Neural progenitor cell (in vitro differentiated cells): ENCODE data around the gene PCDH9. TPM values are rescaled to one million over a fixed set of nuclear protein-coding genes. Genes with fewer than 3 reads are reported as not detected.
A peak's percentile ranks its signal among the peaks of the same experiment; 100 is the strongest.

Experiments used
- DNase-seq: peaks from one replicate; pipeline ENCODE4 v3.0.0-alpha.2; 2016; ENCODE audit warnings: low spot score
- H2AFZ ChIP-seq: fragments of 200-600 bp; sonication (generic); replicated peaks from 2 replicates; pipeline ENCODE4 v1.6.1; 2016; ENCODE audit warnings: antibody characterized with exemption
- H3F3A ChIP-seq: fragments of 200-600 bp; sonication (generic); 2 replicates; pipeline ENCODE4 v1.6.1; 2016; ENCODE audit warnings: antibody characterized with exemption, low read depth
- H3K27ac ChIP-seq: fragments of 200-600 bp; sonication (generic); 2 replicates; pipeline ENCODE4 v1.5.1; 2016; ENCODE audit warnings: mild to moderate bottlenecking
- H3K27me3 ChIP-seq: fragments of 200-600 bp; sonication (generic); 2 replicates; pipeline ENCODE4 v1.6.1; 2016; ENCODE audit warnings: mild to moderate bottlenecking, moderate library complexity
- H3K36me3 ChIP-seq: fragments of 200-600 bp; sonication (generic); 2 replicates; pipeline ENCODE4 v1.5.1; 2016
- H3K4me1 ChIP-seq: fragments of 200-600 bp; sonication (generic); 2 replicates; pipeline ENCODE4 v1.6.1; 2016; ENCODE audit warnings: mixed run types
- H3K4me2 ChIP-seq: fragments of 200-600 bp; sonication (generic); 2 replicates; pipeline ENCODE4 v1.6.1; 2016
- H3K4me3 ChIP-seq: fragments of 200-600 bp; sonication (generic); 2 replicates; pipeline ENCODE4 v1.5.1; 2016
- H3K79me2 ChIP-seq: fragments of 200-600 bp; sonication (generic); 2 replicates; pipeline ENCODE4 v1.6.1; 2016; ENCODE audit warnings: low read depth
- H3K9ac ChIP-seq: fragments of 200-600 bp; sonication (generic); 2 replicates; pipeline ENCODE4 v1.6.1; 2016
- H3K9me3 ChIP-seq: fragments of 200-600 bp; sonication (generic); 2 replicates; pipeline ENCODE4 v1.5.1; 2016; ENCODE audit warnings: low read depth
- H4K20me1 ChIP-seq: fragments of 200-600 bp; sonication (generic); 2 replicates; pipeline ENCODE4 v1.6.1; 2016; ENCODE audit warnings: low read depth
- H3K27ac Mint-ChIP-seq: 3 replicates; pipeline ENCODE4 v1.8.0; 2021; ENCODE audit warnings: mixed read lengths
- H3K27me3 Mint-ChIP-seq: 2 replicates; pipeline ENCODE4 v1.8.0; 2022; ENCODE audit warnings: low read depth, mild to moderate bottlenecking, inconsistent platforms, moderate library complexity, mixed read lengths; ENCODE audit not compliant: insufficient read depth
- H3K36me3 Mint-ChIP-seq: 3 replicates; pipeline ENCODE4 v1.8.0; 2021; ENCODE audit warnings: mixed read lengths
- H3K4me1 Mint-ChIP-seq: 3 replicates; pipeline ENCODE4 v1.8.0; 2021; ENCODE audit warnings: mixed read lengths
- H3K4me3 Mint-ChIP-seq: 3 replicates; pipeline ENCODE4 v1.8.0; 2021; ENCODE audit warnings: mild to moderate bottlenecking, moderate library complexity, mixed read lengths
- H3K9me3 Mint-ChIP-seq: 3 replicates; pipeline ENCODE4 v1.8.0; 2020; ENCODE audit warnings: mixed read lengths
- CTCF ChIP-seq: fragments of 200-600 bp; sonication (generic); IDR thresholded peaks from 2 replicates; pipeline ENCODE4 v1.5.1; 2017; ENCODE audit warnings: antibody characterized with exemption, mild to moderate bottlenecking
- EZH2 ChIP-seq: fragments of 200-600 bp; sonication (generic); IDR thresholded peaks from 2 replicates; pipeline ENCODE4 v1.6.1; 2017; ENCODE audit warnings: antibody characterized with exemption, mild to moderate bottlenecking, moderate library complexity
- EZH2phosphoT487 ChIP-seq: fragments of 200-600 bp; sonication (generic); IDR thresholded peaks from 2 replicates; pipeline ENCODE4 v1.6.1; 2017; ENCODE audit warnings: antibody characterized with exemption
- total RNA-seq: library from RNA; depleted of rRNA; stranded (reverse); fragments of >200 nt; gene quantifications from 2 replicates; pipeline ENCODE4 v1.2.3, GENCODE V29; 2015; ENCODE audit warnings: low replicate concordance

Gene PCDH9
- total RNA-seq, 1 donor from 2014 or later, result 0.24 TPM

DNA sequence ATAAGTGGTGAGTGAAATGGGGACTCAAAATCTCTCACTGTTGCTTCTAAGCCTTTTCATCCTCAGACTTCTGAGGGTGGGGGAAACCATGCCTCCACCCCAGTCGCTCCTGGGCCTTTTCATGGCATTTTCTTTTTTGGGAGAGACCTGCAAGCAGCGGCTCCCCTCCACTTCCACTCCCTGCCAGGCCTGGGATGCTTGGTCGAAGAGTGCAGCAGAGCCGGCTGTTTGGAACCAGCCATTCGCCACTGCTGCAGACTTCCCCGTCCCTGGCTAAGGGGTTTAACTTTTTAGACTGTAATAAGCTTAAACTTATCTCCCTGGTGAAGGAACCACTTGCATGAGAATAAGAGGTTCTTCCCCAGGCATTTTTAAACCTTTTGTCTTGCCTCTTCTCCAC lies 617.2 kb downstream of the PCDH9 start:
- no peaks in the 10 kb centered on the region for H3K36me3 Mint-ChIP-seq
- H3K36me3 ChIP-seq, result no peaks in the 10 kb centered on the region
- H3K4me3 Mint-ChIP-seq, result no peak overlapping the region
- H3F3A ChIP-seq, result peaks cover 7% of the 10 kb centered on the region
- H3K9me3 ChIP-seq, result no peaks in the 10 kb centered on the region
- no peaks in the 10 kb centered on the region for H3K27me3 ChIP-seq
- H3K4me3 ChIP-seq, result no peak overlapping the region
- peaks cover 8% of the 10 kb centered on the region for H3K9me3 Mint-ChIP-seq
- H3K27ac ChIP-seq, result no peak overlapping the region
- H3K4me1 Mint-ChIP-seq, result no peaks in the 10 kb centered on the region
- DNase-seq, result peak; percentile 28
- H4K20me1 ChIP-seq, result no peaks in the 10 kb centered on the region
- H3K4me2 ChIP-seq, result no peak overlapping the region
- H3K79me2 ChIP-seq, result no peaks in the 10 kb centered on the region
- peaks cover 6% of the 10 kb centered on the region for H3K27me3 Mint-ChIP-seq
- H2AFZ ChIP-seq, result peak overlapping the region; percentile 97
- no peak for TF ChIP-seq CTCF
- TF ChIP-seq EZH2, result no peak
- TF ChIP-seq EZH2phosphoT487, result no peak
- peaks cover 6% of the 10 kb centered on the region for H3K4me1 ChIP-seq
- no peak overlapping the region for H3K27ac Mint-ChIP-seq
- no peak overlapping the region for H3K9ac ChIP-seq

DNA sequence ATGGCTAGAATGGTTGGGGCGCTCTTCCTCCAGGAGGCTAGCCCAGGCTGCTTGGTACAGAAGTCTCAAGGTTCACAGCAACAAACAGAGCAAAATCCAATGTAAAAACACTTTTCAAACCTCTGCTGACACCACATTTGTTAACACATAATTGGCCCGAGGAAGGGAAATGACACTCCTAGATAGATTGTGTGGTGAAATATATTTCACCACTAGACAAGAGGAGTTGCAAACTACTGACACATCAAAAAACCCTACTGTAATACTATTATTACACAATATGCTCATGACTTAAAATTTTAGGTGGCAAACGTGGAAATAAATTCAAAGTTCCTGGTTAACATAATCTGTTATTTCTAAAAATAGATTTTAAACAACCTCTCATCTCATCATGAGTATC lies 643.6 kb downstream of the PCDH9 start:
- H3K4me3 Mint-ChIP-seq, result no peak overlapping the region
- Histone ChIP-seq H3K4me1 (no peaks in the 10 kb centered on the region), H3K36me3 (no peaks in the 10 kb centered on the region), H2AFZ (no peak overlapping the region), H3K9me3 (no peaks in the 10 kb centered on the region), H4K20me1 (no peaks in the 10 kb centered on the region), H3K9ac (no peak overlapping the region), H3F3A (no peaks in the 10 kb centered on the region), H3K4me2 (no peak overlapping the region), H3K4me3 (no peak overlapping the region), H3K27ac (no peak overlapping the region), H3K27me3 (no peaks in the 10 kb centered on the region), H3K79me2 (no peaks in the 10 kb centered on the region)
- DNase-seq, result no peak
- no peaks in the 10 kb centered on the region for H3K27me3 Mint-ChIP-seq
- no peaks in the 10 kb centered on the region for H3K36me3 Mint-ChIP-seq
- TF ChIP-seq EZH2, result no peak
- TF ChIP-seq EZH2phosphoT487, result no peak
- TF ChIP-seq CTCF, result no peak
- H3K4me1 Mint-ChIP-seq, result no peaks in the 10 kb centered on the region
- H3K9me3 Mint-ChIP-seq, result no peaks in the 10 kb centered on the region
- no peak overlapping the region for H3K27ac Mint-ChIP-seq

GRCh38 chr13:66585669-66586203 lies 644.4 kb downstream of the PCDH9 start:
- no peaks in the 10 kb centered on the region for H3K4me1 Mint-ChIP-seq
- DNase-seq, result no peak
- no peaks in the 10 kb centered on the region for H3K27me3 ChIP-seq
- no peaks in the 10 kb centered on the region for H3K27me3 Mint-ChIP-seq
- no peak overlapping the region for H3K4me2 ChIP-seq
- H4K20me1 ChIP-seq, result no peaks in the 10 kb centered on the region
- no peaks in the 10 kb centered on the region for H3K36me3 Mint-ChIP-seq
- H3K9me3 ChIP-seq, result no peaks in the 10 kb centered on the region
- H3K9me3 Mint-ChIP-seq, result no peaks in the 10 kb centered on the region
- H3F3A ChIP-seq, result no peaks in the 10 kb centered on the region
- no peaks in the 10 kb centered on the region for H3K79me2 ChIP-seq
- no peak overlapping the region for H3K27ac ChIP-seq
- H3K36me3 ChIP-seq, result no peaks in the 10 kb centered on the region
- no peak overlapping the region for H3K4me3 ChIP-seq
- no peak overlapping the region for H3K27ac Mint-ChIP-seq
- H2AFZ ChIP-seq, result no peak overlapping the region
- H3K4me3 Mint-ChIP-seq, result no peak overlapping the region
- TF ChIP-seq EZH2phosphoT487, result no peak
- no peaks in the 10 kb centered on the region for H3K4me1 ChIP-seq
- no peak overlapping the region for H3K9ac ChIP-seq

DNA sequence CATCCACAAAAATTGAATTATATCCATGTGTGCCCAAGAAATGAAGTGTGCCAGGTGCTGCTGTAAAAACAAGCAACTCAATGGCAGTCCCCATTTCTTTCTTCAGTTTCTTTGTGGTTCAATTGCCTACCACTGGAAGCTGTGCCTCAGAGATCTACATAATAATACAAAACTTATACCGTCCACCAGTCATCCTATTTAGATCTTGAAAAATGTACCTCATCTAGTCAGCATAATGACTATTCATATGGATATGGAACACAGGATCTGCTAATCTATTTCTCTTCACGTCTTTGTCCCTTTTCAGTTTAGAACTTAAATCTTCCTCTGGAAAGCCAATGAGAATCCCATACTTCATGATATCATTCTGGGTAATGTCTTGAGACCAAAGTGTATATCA lies 648.5 kb downstream of the PCDH9 start:
- no peak overlapping the region for H3K27ac Mint-ChIP-seq
- no peaks in the 10 kb centered on the region for H3K27me3 ChIP-seq

More for the DNA sequence above, 648.5 kb downstream of the PCDH9 start:
- Histone ChIP-seq H3K9me3 (no peaks in the 10 kb centered on the region), H3K4me2 (no peak overlapping the region), H3K79me2 (no peaks in the 10 kb centered on the region), H3K36me3 (no peaks in the 10 kb centered on the region), H3K4me1 (no peaks in the 10 kb centered on the region), H3K27ac (no peak overlapping the region), H3F3A (no peaks in the 10 kb centered on the region), H3K9ac (no peak overlapping the region), H4K20me1 (no peaks in the 10 kb centered on the region), H2AFZ (no peak overlapping the region), H3K4me3 (no peak overlapping the region)
- Mint-ChIP-seq H3K4me3 (no peak overlapping the region), H3K9me3 (no peaks in the 10 kb centered on the region), H3K27me3 (no peaks in the 10 kb centered on the region), H3K36me3 (no peaks in the 10 kb centered on the region), H3K4me1 (no peaks in the 10 kb centered on the region)
- no peak for TF ChIP-seq EZH2
- no peak for TF ChIP-seq CTCF
- TF ChIP-seq EZH2phosphoT487, result no peak
- DNase-seq, result no peak
